Measurements from ENCODE around the gene KLHDC3. TPM values are rescaled to one million over a fixed set of nuclear protein-coding genes. Genes with fewer than 3 reads are reported as not detected.

Gene KLHDC3
- total and polyA plus RNA-seq, 10 of the 15 experiments (the other 5 are each of a cell fraction or from before 2014, with no cell fraction given): 2.4 to 102 (median 55.4) TPM

GRCh38 chr6:43045371-43045930, 31.4 kb downstream of the KLHDC3 start:
- RAD21 ChIA-PET (ENCODE audit: unreplicated experiment): no interaction called here
- H3K9ac ChIP-seq (ENCODE audit: control insufficient read depth, insufficient read depth, low read length): no peak overlapping the region
- in situ Hi-C loops (cut with MboI): no loop called here
- H3K9me3 ChIP-seq (replicated peaks; ENCODE audit: control insufficient read depth, insufficient read depth, low read length): no peaks in the 10 kb centered on the region
- ATAC-seq: no peak
- over 99% methylated on average over 11 of the region's 11 CpGs for WGBS (ENCODE audit: insufficient coverage, insufficient replicate concordance, low lambda C conversion rate, missing lambda C conversion rate)
- H3K4me1 ChIP-seq (ENCODE audit: control insufficient read depth, insufficient read depth, low read length): no peaks in the 10 kb centered on the region
- no peaks in the 10 kb centered on the region for H4K20me1 ChIP-seq (ENCODE audit: control insufficient read depth, insufficient read depth)
- intact Hi-C loops (cut with micrococcal nuclease; ENCODE audit: unreplicated experiment): no loop called here
- H3K27me3 ChIP-seq (replicated peaks in 1 of 2; ENCODE audit: control insufficient read depth in 2 of 2, insufficient read depth in 2 of 2, low read length in 1 of 2): no peaks in the 10 kb centered on the region
- H3K27ac ChIP-seq (ENCODE audit: control insufficient read depth, insufficient read depth): no peak overlapping the region
- SMC1A ChIA-PET (ENCODE audit: uncharacterized antibody, unreplicated experiment): no interaction called here
- POLR2A ChIA-PET: interaction anchor here (0.5 kb wide), 1 partner anchor 60 kb away, joined by 4 read pairs; no protein-coding TSS in a partner anchor
- H3K4me3 ChIP-seq: no peak overlapping the region
- H3K36me3 ChIP-seq (ENCODE audit: control insufficient read depth in 2 of 2, insufficient read depth in 2 of 2, low read length in 1 of 2): peaks cover 10 to 32% of the 10 kb centered on the region in 2 experiments; a peak in 3 of 4 replicates
- no peak overlapping the region for H3K4me2 ChIP-seq (ENCODE audit: control insufficient read depth, insufficient read depth)
- no peak for FAIRE-seq
- CTCF ChIA-PET: no interaction called here
- no peak overlapping the region for H2AFZ ChIP-seq (ENCODE audit: control insufficient read depth, low read depth, low read length)
- no peak for DNase-seq (ENCODE audit: low read depth, low spot score)
- BruUV-seq (replicated peaks): no TSS peak
- no peaks in the 10 kb centered on the region for H3K79me2 ChIP-seq (ENCODE audit: control insufficient read depth, insufficient read depth, low read length)
- TF ChIP-seq, protein P1, sequence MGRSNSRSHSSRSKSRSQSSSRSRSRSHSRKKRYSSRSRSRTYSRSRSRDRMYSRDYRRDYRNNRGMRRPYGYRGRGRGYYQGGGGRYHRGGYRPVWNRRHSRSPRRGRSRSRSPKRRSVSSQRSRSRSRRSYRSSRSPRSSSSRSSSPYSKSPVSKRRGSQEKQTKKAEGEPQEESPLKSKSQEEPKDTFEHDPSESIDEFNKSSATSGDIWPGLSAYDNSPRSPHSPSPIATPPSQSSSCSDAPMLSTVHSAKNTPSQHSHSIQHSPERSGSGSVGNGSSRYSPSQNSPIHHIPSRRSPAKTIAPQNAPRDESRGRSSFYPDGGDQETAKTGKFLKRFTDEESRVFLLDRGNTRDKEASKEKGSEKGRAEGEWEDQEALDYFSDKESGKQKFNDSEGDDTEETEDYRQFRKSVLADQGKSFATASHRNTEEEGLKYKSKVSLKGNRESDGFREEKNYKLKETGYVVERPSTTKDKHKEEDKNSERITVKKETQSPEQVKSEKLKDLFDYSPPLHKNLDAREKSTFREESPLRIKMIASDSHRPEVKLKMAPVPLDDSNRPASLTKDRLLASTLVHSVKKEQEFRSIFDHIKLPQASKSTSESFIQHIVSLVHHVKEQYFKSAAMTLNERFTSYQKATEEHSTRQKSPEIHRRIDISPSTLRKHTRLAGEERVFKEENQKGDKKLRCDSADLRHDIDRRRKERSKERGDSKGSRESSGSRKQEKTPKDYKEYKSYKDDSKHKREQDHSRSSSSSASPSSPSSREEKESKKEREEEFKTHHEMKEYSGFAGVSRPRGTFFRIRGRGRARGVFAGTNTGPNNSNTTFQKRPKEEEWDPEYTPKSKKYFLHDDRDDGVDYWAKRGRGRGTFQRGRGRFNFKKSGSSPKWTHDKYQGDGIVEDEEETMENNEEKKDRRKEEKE (IDR thresholded peaks at IDR 0.05): no peak
- TF ChIP-seq EZH2 (IDR thresholded peaks at IDR 0.05; ENCODE audit: borderline replicate concordance, control insufficient read depth, low read depth, low read length): no peak
- TF ChIP-seq KAT2A (conservative IDR thresholded peaks at IDR 0.05; ENCODE audit: control insufficient read depth, low read depth, low read length): no peak
- TF ChIP-seq, protein P2, sequence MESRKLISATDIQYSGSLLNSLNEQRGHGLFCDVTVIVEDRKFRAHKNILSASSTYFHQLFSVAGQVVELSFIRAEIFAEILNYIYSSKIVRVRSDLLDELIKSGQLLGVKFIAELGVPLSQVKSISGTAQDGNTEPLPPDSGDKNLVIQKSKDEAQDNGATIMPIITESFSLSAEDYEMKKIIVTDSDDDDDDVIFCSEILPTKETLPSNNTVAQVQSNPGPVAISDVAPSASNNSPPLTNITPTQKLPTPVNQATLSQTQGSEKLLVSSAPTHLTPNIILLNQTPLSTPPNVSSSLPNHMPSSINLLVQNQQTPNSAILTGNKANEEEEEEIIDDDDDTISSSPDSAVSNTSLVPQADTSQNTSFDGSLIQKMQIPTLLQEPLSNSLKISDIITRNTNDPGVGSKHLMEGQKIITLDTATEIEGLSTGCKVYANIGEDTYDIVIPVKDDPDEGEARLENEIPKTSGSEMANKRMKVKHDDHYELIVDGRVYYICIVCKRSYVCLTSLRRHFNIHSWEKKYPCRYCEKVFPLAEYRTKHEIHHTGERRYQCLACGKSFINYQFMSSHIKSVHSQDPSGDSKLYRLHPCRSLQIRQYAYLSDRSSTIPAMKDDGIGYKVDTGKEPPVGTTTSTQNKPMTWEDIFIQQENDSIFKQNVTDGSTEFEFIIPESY (IDR thresholded peaks at IDR 0.05): no peak
- TF ChIP-seq POLR2A (IDR thresholded peaks at IDR 0.05; ENCODE audit: low read depth, low read length): no peak
- no peak for TF ChIP-seq IRF4 (IDR thresholded peaks at IDR 0.05; ENCODE audit: low read depth, low read length)
- TF ChIP-seq IRF5 (IDR thresholded peaks at IDR 0.05; ENCODE audit: borderline replicate concordance): no peak
- no peak for TF ChIP-seq NBN (IDR thresholded peaks at IDR 0.05)
- TF ChIP-seq FOXK2 (IDR thresholded peaks at IDR 0.05): no peak
- TF ChIP-seq STAT3 (IDR thresholded peaks at IDR 0.05; ENCODE audit: low read depth, low read length): no peak
- no peak for TF ChIP-seq SREBF1 (IDR thresholded peaks at IDR 0.05; ENCODE audit: low read length)
- TF ChIP-seq BRCA1 (IDR thresholded peaks at IDR 0.05; ENCODE audit: low read depth, low read length): no peak
- no peak for TF ChIP-seq POLR2AphosphoS2 (IDR thresholded peaks at IDR 0.05; ENCODE audit: low read depth, low read length)
- no peak for TF ChIP-seq STAT1 (conservative IDR thresholded peaks at IDR 0.05)
- TF ChIP-seq, protein P3, sequence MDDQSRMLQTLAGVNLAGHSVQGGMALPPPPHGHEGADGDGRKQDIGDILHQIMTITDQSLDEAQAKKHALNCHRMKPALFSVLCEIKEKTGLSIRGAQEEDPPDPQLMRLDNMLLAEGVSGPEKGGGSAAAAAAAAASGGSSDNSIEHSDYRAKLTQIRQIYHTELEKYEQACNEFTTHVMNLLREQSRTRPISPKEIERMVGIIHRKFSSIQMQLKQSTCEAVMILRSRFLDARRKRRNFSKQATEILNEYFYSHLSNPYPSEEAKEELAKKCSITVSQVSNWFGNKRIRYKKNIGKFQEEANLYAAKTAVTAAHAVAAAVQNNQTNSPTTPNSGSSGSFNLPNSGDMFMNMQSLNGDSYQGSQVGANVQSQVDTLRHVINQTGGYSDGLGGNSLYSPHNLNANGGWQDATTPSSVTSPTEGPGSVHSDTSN (IDR thresholded peaks at IDR 0.05; ENCODE audit: insufficient replicate concordance, low read depth, low read length): no peak
- TF ChIP-seq, protein P4, sequence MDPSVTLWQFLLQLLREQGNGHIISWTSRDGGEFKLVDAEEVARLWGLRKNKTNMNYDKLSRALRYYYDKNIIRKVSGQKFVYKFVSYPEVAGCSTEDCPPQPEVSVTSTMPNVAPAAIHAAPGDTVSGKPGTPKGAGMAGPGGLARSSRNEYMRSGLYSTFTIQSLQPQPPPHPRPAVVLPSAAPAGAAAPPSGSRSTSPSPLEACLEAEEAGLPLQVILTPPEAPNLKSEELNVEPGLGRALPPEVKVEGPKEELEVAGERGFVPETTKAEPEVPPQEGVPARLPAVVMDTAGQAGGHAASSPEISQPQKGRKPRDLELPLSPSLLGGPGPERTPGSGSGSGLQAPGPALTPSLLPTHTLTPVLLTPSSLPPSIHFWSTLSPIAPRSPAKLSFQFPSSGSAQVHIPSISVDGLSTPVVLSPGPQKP (IDR thresholded peaks at IDR 0.05; ENCODE audit: low read depth, low read length): no peak
- TF ChIP-seq SMAD1 (IDR thresholded peaks at IDR 0.05; ENCODE audit: low read depth, partially characterized antibody): no peak

All from GM12878 (cell line).